HEK293 (cell line): ENCODE measurements around the gene MRTFB.

Experiments used
- CTCF ChIA-PET: fragments of 350-600 bp; formaldehyde crosslinking; extraction: SDS; loops from one replicate; lab custom pipeline; 2021; ENCODE audit warnings: antibody characterized with exemption; lab: Yijun Ruan, JAX
- POLR2A ChIA-PET: fragments of 300-600 bp; formaldehyde crosslinking; extraction: SDS; loops from one replicate; lab custom pipeline; 2020; ENCODE audit warnings: antibody characterized with exemption, inconsistent platforms; lab: Yijun Ruan, JAX
- H3K27ac ChIP-seq: fragments of 200-500 bp; sonication (Bioruptor generic); 2 replicates; pipeline ENCODE4 v1.5.1; 2014; ENCODE audit warnings: low read depth, low read length, control low read depth, inconsistent platforms; ENCODE audit errors: extremely low read depth
- H3K36me3 ChIP-seq, 2 experiments: fragments of 200-500 bp in 1 of 2; sonication (Bioruptor generic) in 1 of 2; 1 replicate in 1 of 2; 2 replicates in 1 of 2; pipeline ENCODE4 v1.5.1; 2014 to 2017; ENCODE audit warnings: inconsistent platforms in 2 of 2, low read length in 2 of 2; ENCODE audit not compliant: control insufficient read depth in 2 of 2, insufficient read depth in 1 of 2
- H3K4me1 ChIP-seq: fragments of 200-500 bp; sonication (Bioruptor generic); 2 replicates; pipeline ENCODE4 v1.5.1; 2014; ENCODE audit warnings: mild to moderate bottlenecking, low read length, inconsistent platforms; ENCODE audit not compliant: control insufficient read depth, insufficient read depth
- H3K4me3 ChIP-seq: 2 replicates; pipeline ENCODE4 v1.5.1; 2011; ENCODE audit warnings: low read depth, mild to moderate bottlenecking, control low read depth, low read length, moderate library complexity
- H3K9me3 ChIP-seq: fragments of 200-500 bp; sonication (Bioruptor generic); 2 replicates; pipeline ENCODE4 v1.5.1; 2014; ENCODE audit warnings: low read depth, low read length, inconsistent platforms; ENCODE audit not compliant: control insufficient read depth, insufficient read depth
- ATF2 ChIP-seq: fragments of 450-650 bp; formaldehyde crosslinking; IDR thresholded peaks from 2 replicates; pipeline ENCODE4 v1.5.1; 2016; ENCODE audit warnings: missing biosample characterization, missing genetic modification characterization, low read depth
- FEZF1 ChIP-seq: fragments of 450-650 bp; formaldehyde crosslinking; IDR thresholded peaks from 2 replicates; pipeline ENCODE4 v1.5.1; 2016; ENCODE audit warnings: missing biosample characterization, missing genetic modification characterization
- SCRT2 ChIP-seq: fragments of 450-650 bp; formaldehyde crosslinking; IDR thresholded peaks from 2 replicates; pipeline ENCODE4 v1.5.1; 2016; ENCODE audit warnings: missing biosample characterization, missing genetic modification characterization
- ZNF48 ChIP-seq: fragments of 450-650 bp; formaldehyde crosslinking; IDR thresholded peaks from 2 replicates; pipeline ENCODE4 v1.5.1; 2016; ENCODE audit warnings: missing biosample characterization, missing genetic modification characterization
- ZNF621 ChIP-seq: fragments of 450-650 bp; formaldehyde crosslinking; IDR thresholded peaks from 2 replicates; pipeline ENCODE4 v1.5.1; 2017; ENCODE audit warnings: missing biosample characterization, missing genetic modification characterization
- ZNF629 ChIP-seq: fragments of 450-650 bp; formaldehyde crosslinking; IDR thresholded peaks from 2 replicates; pipeline ENCODE4 v1.5.1; 2017; ENCODE audit warnings: missing biosample characterization, missing genetic modification characterization
- ZNF664 ChIP-seq: fragments of 450-650 bp; formaldehyde crosslinking; IDR thresholded peaks from 2 replicates; pipeline ENCODE4 v1.5.1; 2016; ENCODE audit warnings: missing biosample characterization, missing genetic modification characterization
- ZNF701 ChIP-seq: fragments of 450-650 bp; formaldehyde crosslinking; IDR thresholded peaks from 2 replicates; pipeline ENCODE4 v1.5.1; 2016; ENCODE audit warnings: missing biosample characterization, missing genetic modification characterization
- TF ChIP-seq, protein P1 (sequence below): fragments of 450-650 bp; formaldehyde crosslinking; IDR thresholded peaks from 2 replicates; pipeline ENCODE4 v1.5.1; 2016; ENCODE audit warnings: missing biosample characterization, missing genetic modification characterization
- TF ChIP-seq, protein P2 (sequence below): fragments of 450-650 bp; formaldehyde crosslinking; IDR thresholded peaks from 2 replicates; pipeline ENCODE4 v1.5.1; 2016; ENCODE audit warnings: missing biosample characterization, missing genetic modification characterization
- TF ChIP-seq, protein P3 (sequence below): fragments of 450-650 bp; formaldehyde crosslinking; IDR thresholded peaks from 2 replicates; pipeline ENCODE4 v1.5.1; 2016; ENCODE audit warnings: missing biosample characterization, missing genetic modification characterization, low read depth

The MRTFB gene

DNA sequence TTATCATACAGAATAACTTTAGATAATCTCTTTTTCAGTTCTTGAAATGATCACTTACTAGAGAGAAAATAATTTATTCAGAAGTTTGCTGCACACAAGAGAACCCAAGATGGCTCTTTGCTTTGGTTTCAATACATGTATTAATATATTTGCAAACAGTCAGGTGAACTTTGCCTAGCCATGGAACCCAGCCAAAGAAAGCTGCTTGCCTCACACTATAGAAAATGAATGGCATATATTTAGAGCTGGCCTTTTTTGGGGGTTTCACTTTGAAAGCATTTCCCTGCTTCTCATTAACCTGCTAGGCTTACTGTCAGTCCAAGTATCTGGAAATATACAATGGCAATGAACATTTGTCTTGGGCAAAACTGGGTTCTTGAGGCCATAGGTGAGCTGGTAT is 75.3 kb downstream of the MRTFB start:
- H3K27ac ChIP-seq = no peak overlapping the region
- TF ChIP-seq, protein P1, sequence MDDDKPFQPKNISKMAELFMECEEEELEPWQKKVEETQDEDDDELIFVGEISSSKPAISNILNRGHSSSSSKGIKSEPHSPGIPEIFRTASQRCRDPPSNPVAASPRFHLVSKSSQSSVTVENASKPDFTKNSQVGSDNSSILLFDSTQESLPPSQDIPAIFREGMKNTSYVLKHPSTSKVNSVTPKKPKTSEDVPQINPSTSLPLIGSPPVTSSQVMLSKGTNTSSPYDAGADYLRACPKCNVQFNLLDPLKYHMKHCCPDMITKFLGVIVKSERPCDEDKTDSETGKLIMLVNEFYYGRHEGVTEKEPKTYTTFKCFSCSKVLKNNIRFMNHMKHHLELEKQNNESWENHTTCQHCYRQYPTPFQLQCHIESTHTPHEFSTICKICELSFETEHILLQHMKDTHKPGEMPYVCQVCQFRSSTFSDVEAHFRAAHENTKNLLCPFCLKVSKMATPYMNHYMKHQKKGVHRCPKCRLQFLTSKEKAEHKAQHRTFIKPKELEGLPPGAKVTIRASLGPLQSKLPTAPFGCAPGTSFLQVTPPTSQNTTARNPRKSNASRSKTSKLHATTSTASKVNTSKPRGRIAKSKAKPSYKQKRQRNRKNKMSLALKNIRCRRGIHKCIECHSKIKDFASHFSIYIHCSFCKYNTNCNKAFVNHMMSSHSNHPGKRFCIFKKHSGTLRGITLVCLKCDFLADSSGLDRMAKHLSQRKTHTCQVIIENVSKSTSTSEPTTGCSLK = no peak
- TF ChIP-seq ZNF48 (tag by site-specific recombination) = no peak
- TF ChIP-seq FEZF1 (tag by site-specific recombination) = 0 out of 2 replicates have a peak, but pooled peaks have one; percentile 18
- no peaks in the 10 kb centered on the region for H3K9me3 ChIP-seq
- CTCF ChIA-PET = interaction anchor here (0.7 to 2.2 kb wide), 5 partner anchors 40 to 227 kb away, joined by 3 to 7 read pairs (median 3); partner anchors contain the start of gene ERCC4
- POLR2A ChIA-PET = no interaction called here
- H3K4me3 ChIP-seq = no peak overlapping the region
- H3K4me1 ChIP-seq = peaks cover 12% of the 10 kb centered on the region
- no peaks in the 10 kb centered on the region; a peak in 1 of 3 replicates for H3K36me3 ChIP-seq

DNA sequence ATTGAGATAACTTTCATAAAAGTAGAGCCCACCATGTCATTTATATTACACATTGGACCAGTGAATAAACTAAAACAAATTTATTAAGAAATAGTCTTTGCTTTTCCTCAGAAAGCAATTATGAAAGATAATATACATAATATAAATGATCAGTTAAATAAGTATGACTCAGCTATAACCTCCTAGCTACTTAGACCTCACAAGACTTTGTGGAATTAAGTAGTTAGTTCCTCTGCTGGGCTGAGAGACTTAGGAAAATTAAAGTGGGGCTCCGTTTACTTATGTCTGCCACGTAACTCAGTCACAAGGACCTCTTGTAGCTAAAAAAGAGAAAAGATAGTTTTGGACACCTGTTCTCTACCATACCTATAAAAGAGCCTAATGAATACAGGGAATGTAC is 76.9 kb downstream of the MRTFB start:
- peaks cover 16% of the 10 kb centered on the region for H3K4me1 ChIP-seq
- CTCF ChIA-PET = interaction anchor here (1.3 to 2.2 kb wide), 2 partner anchors 224 to 229 kb away, joined by 3 to 7 read pairs; partner anchors contain the start of gene ERCC4
- no peaks in the 10 kb centered on the region for H3K9me3 ChIP-seq
- POLR2A ChIA-PET = no interaction called here
- no peaks in the 10 kb centered on the region for H3K36me3 ChIP-seq
- TF ChIP-seq ZNF701 = no peak
- 0 out of 2 replicates have a peak, but pooled peaks have one; percentile 45 for TF ChIP-seq ZNF664 (tag by site-specific recombination)
- no peak overlapping the region for H3K27ac ChIP-seq
- no peak overlapping the region for H3K4me3 ChIP-seq

GRCh38 chr16:14148569-14148968 is 77.5 kb downstream of the MRTFB start:
- no peak overlapping the region for H3K27ac ChIP-seq
- ChIA-PET CTCF (interaction anchor here (1.3 to 2.2 kb wide), 2 partner anchors 225 to 229 kb away, joined by 3 to 7 read pairs; partner anchors contain the start of gene ERCC4), POLR2A (no interaction called here)
- TF ChIP-seq ZNF629 (tag by site-specific recombination) (peak; percentile 27; the same call in 1 of the 2 replicates), ZNF664 (tag by site-specific recombination) (peak; percentile 86), ZNF621 (no peak), ATF2 (tag by site-specific recombination) (peak; percentile 60; the same call in 1 of the 2 replicates)
- TF ChIP-seq, protein P2, sequence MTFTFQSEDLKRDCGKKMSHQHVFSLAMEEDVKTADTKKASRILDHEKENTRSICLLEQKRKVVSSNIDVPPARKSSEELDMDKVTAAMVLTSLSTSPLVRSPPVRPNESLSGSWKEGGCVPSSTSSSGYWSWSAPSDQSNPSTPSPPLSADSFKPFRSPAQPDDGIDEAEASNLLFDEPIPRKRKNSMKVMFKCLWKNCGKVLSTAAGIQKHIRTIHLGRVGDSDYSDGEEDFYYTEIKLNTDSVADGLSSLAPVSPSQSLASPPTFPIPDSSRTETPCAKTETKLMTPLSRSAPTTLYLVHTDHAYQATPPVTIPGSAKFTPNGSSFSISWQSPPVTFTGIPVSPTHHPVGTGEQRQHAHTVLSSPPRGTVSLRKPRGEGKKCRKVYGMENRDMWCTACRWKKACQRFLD (tag by site-specific recombination) = no peak
- peaks cover 16% of the 10 kb centered on the region for H3K4me1 ChIP-seq
- no peaks in the 10 kb centered on the region for H3K9me3 ChIP-seq
- H3K4me3 ChIP-seq = no peak overlapping the region
- H3K36me3 ChIP-seq = no peaks in the 10 kb centered on the region

GRCh38 chr16:14150796-14151195 is 79.7 kb downstream of the MRTFB start:
- Histone ChIP-seq H3K36me3 (no peaks in the 10 kb centered on the region), H3K27ac (no peak overlapping the region), H3K4me3 (no peak overlapping the region), H3K4me1 (peaks cover 16% of the 10 kb centered on the region), H3K9me3 (no peaks in the 10 kb centered on the region)
- TF ChIP-seq, protein P3, sequence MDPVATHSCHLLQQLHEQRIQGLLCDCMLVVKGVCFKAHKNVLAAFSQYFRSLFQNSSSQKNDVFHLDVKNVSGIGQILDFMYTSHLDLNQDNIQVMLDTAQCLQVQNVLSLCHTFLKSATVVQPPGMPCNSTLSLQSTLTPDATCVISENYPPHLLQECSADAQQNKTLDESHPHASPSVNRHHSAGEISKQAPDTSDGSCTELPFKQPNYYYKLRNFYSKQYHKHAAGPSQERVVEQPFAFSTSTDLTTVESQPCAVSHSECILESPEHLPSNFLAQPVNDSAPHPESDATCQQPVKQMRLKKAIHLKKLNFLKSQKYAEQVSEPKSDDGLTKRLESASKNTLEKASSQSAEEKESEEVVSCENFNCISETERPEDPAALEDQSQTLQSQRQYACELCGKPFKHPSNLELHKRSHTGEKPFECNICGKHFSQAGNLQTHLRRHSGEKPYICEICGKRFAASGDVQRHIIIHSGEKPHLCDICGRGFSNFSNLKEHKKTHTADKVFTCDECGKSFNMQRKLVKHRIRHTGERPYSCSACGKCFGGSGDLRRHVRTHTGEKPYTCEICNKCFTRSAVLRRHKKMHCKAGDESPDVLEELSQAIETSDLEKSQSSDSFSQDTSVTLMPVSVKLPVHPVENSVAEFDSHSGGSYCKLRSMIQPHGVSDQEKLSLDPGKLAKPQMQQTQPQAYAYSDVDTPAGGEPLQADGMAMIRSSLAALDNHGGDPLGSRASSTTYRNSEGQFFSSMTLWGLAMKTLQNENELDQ (tag by site-specific recombination) = no peak
- 0 out of 2 replicates have a peak, but pooled peaks have one; percentile 22 for TF ChIP-seq SCRT2 (tag by site-specific recombination)
- POLR2A ChIA-PET = no interaction called here
- CTCF ChIA-PET = interaction anchor here (0.6 kb wide), 1 partner anchor 38 kb away, joined by 3 read pairs; no protein-coding TSS in a partner anchor
